Endothelial cell of umbilical vein (primary cell): ENCODE data around the gene ACAD11. TPM values are rescaled to one million over a fixed set of nuclear protein-coding genes. Genes with fewer than 3 reads are reported as not detected.

Experiments used
- BruUV-seq: library from RNA; stranded (reverse); fragments of 400-500 nt; replicated peaks from 2 replicates; lab custom pipeline; 2021; lab: Mats Ljungman, UMichigan
- CTCF ChIA-PET: fragments of 300-600, 350-600 bp; sonication (Branson Sonifier 250); formaldehyde crosslinking; loops from one replicate; lab custom pipeline; 2021; ENCODE audit warnings: antibody characterized with exemption, inconsistent platforms; lab: Charles Lee
- POLR2A ChIA-PET: fragments of 300-600, 350-600 bp; sonication (Branson Sonifier 250); formaldehyde crosslinking; loops from one replicate; lab custom pipeline; 2021; ENCODE audit warnings: antibody characterized with exemption, inconsistent platforms; lab: Charles Lee
- DNase-seq: peaks from one replicate; pipeline ENCODE4 v3.0.0-alpha.2; 2011; ENCODE audit warnings: low read depth, low spot score
- FAIRE-seq: peaks from 2 replicates; lab custom pipeline; 2011; peaks lifted over from hg19 to GRCh38; lab: Jason Lieb, UNC
- H2AFZ ChIP-seq: 2 replicates; pipeline ENCODE4 v1.6.0; 2012; ENCODE audit warnings: low read depth, low read length, control low read depth, inconsistent platforms
- H3K27ac ChIP-seq: 2 replicates; pipeline ENCODE4 v1.5.1; 2011; ENCODE audit warnings: low read depth, mild to moderate bottlenecking, control low read depth, low read length, moderate library complexity; ENCODE audit not compliant: insufficient read depth
- H3K27me3 ChIP-seq, 2 experiments: 2 replicates each; pipeline versions ENCODE4 v1.6.0 to v1.6.1; 2011; ENCODE audit warnings: low read length in 2 of 2, mixed read lengths in 1 of 2; ENCODE audit not compliant: control insufficient read depth in 2 of 2, insufficient read depth in 2 of 2
- H3K36me3 ChIP-seq, 2 experiments: 2 replicates in 1 of 2; 3 replicates in 1 of 2; pipeline ENCODE4 v1.5.1; 2011; ENCODE audit warnings: low read length in 2 of 2, mild to moderate bottlenecking in 1 of 2, moderate library complexity in 1 of 2; ENCODE audit not compliant: control insufficient read depth in 2 of 2, insufficient read depth in 2 of 2; ENCODE audit errors: extremely low read depth in 1 of 2
- H3K4me1 ChIP-seq: 3 replicates; pipeline ENCODE4 v1.5.1; 2011; ENCODE audit warnings: mild to moderate bottlenecking, low read length; ENCODE audit not compliant: control insufficient read depth, insufficient read depth; ENCODE audit errors: extremely low read depth
- H3K4me2 ChIP-seq: 2 replicates; pipeline ENCODE4 v1.6.1; 2011; ENCODE audit warnings: low read length, control low read depth, mixed read lengths; ENCODE audit not compliant: insufficient read depth
- H3K4me3 ChIP-seq, 3 experiments: fragments of 200-600 bp in 1 of 3; sonication (generic), shearing (Covaris generic) in 1 of 3; replicated peaks in 1 of 3; 2 replicates each; pipeline ENCODE4 v1.5.1; 2011 to 2016; ENCODE audit warnings: control low read depth in 3 of 3, low read length in 3 of 3, mild to moderate bottlenecking in 2 of 3, inconsistent platforms in 1 of 3, low read depth in 1 of 3, moderate library complexity in 1 of 3; ENCODE audit not compliant: insufficient read depth in 1 of 3
- H3K79me2 ChIP-seq: 2 replicates; pipeline ENCODE4 v1.6.0; 2012; ENCODE audit warnings: low read length, inconsistent platforms; ENCODE audit not compliant: control insufficient read depth, insufficient read depth
- H3K9ac ChIP-seq: replicated peaks from 2 replicates; pipeline ENCODE3; 2011; ENCODE audit warnings: low read length, control low read depth; ENCODE audit not compliant: insufficient read depth; ENCODE audit errors: extremely low read depth
- H3K9me1 ChIP-seq: replicated peaks from 3 replicates; pipeline ENCODE4 v1.6.0; 2011; ENCODE audit warnings: mild to moderate bottlenecking, low read length; ENCODE audit not compliant: control insufficient read depth, insufficient read depth; ENCODE audit errors: extremely low read depth
- H3K9me3 ChIP-seq: replicated peaks from 2 replicates; pipeline ENCODE4 v1.5.1; 2012; ENCODE audit warnings: low read length, inconsistent platforms; ENCODE audit not compliant: control insufficient read depth, insufficient read depth
- H4K20me1 ChIP-seq: replicated peaks from 2 replicates; pipeline ENCODE3; 2011; ENCODE audit warnings: mild to moderate bottlenecking, low read length; ENCODE audit not compliant: control insufficient read depth, insufficient read depth; ENCODE audit errors: extremely low read depth
- EZH2 ChIP-seq: IDR thresholded peaks from 2 replicates; pipeline ENCODE4 v1.6.1; 2012; ENCODE audit warnings: borderline replicate concordance, low read depth, mild to moderate bottlenecking, moderate library complexity, low read length, inconsistent platforms; ENCODE audit not compliant: severe bottlenecking
- FOS ChIP-seq: IDR thresholded peaks from 2 replicates; pipeline ENCODE4 v1.6.1; 2011; ENCODE audit warnings: mild to moderate bottlenecking, low read length, moderate library complexity, borderline replicate concordance; ENCODE audit not compliant: insufficient read depth
- GATA2 ChIP-seq: IDR thresholded peaks from 2 replicates; pipeline ENCODE4 v1.7.0; 2011; ENCODE audit warnings: low read depth, mild to moderate bottlenecking, moderate library complexity, mixed read lengths, low read length; ENCODE audit not compliant: insufficient read length, insufficient read depth
- JUN ChIP-seq: IDR thresholded peaks from 2 replicates; pipeline ENCODE4 v1.6.1; 2011; ENCODE audit warnings: borderline replicate concordance, low read depth; ENCODE audit not compliant: insufficient read length, insufficient read depth
- MYC ChIP-seq: IDR thresholded peaks from one replicate; pipeline ENCODE4 v1.6.1; 2011; ENCODE audit warnings: mild to moderate bottlenecking, low read depth, low read length
- POLR2A ChIP-seq: IDR thresholded peaks from 2 replicates; pipeline ENCODE4 v1.6.1; 2012; ENCODE audit warnings: low read depth, mild to moderate bottlenecking, control low read depth, low read length
- POLR2AphosphoS5 ChIP-seq: IDR thresholded peaks from 2 replicates; pipeline ENCODE4 v1.6.1; 2012; ENCODE audit warnings: low read depth, mild to moderate bottlenecking, control low read depth, low read length, moderate library complexity; ENCODE audit not compliant: insufficient read depth
- dilution Hi-C: fragments of 300-500 bp; cut with MboI; formaldehyde crosslinking; loops from one replicate; pipeline ENCODE4 v1.15.0; 2019; ENCODE audit warnings: low sequenced_read_pairs; ENCODE audit not compliant: extremely low pct_ligation_motif_present
- intact Hi-C: fragments of 100-400 bp; cut with micrococcal nuclease; formaldehyde crosslinking; loops from one replicate; pipeline ENCODE4 v1.10.0; 2022
- polyA plus RNA-seq, 4 experiments: library from polyadenylated mRNA; depleted of rRNA in 3 of 4; stranded (reverse) in 3 of 4; unstranded in 1 of 4; fragments of >200 nt; gene quantifications; 2 replicates each; pipeline versions ENCODE4 v1.2.1 to v1.2.3, GENCODE V29; 2011 to 2012; ENCODE audit warnings: missing spikeins in 1 of 4
- total RNA-seq: library from RNA; stranded (reverse); gene quantifications from 2 replicates; pipeline ENCODE4 v1.2.3, GENCODE V29; 2021
- TF ChIP-seq, protein P1 (sequence below), 2 donors: IDR thresholded peaks; 1 replicate in 1 of 2; 2 replicates in 1 of 2; pipeline ENCODE4 v1.5.1; 2011; ENCODE audit warnings: low read length in 2 of 2, mild to moderate bottlenecking in 2 of 2, moderate library complexity in 2 of 2, control low read depth in 1 of 2, inconsistent platforms in 1 of 2, low read depth in 1 of 2; ENCODE audit not compliant: insufficient read depth in 1 of 2; ENCODE audit errors: extremely low read depth in 1 of 2
- TF ChIP-seq, protein P2 (sequence below): IDR thresholded peaks from 2 replicates; pipeline ENCODE4 v1.6.1; 2011; ENCODE audit not compliant: insufficient read depth, insufficient read length

Gene ACAD11
- total and polyA plus RNA-seq, 2 donors (not counting 3 experiments of a cell fraction or from before 2014, with no cell fraction given), result 9.6 to 17.9 TPM

DNA sequence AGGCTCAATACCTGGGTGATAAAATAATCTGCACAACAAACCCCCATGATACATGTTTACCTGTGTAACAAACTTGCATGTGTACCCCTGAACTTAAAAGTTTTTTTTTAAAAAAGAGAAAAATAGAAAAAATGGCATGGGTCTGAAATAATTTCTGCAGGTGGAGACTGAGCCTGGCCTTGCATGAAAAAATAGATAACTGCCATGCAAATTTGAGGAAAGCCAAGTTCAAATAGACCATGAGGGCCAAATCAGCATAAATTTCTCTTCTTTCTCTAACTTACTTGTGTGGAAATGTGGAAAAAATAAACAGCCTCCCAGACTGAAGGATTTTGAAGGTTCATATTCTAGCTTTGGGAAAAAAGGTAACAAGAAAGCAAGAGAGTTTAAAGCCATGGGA lies 63.3 kb downstream of the ACAD11 start:
- no peaks in the 10 kb centered on the region for H3K9me3 ChIP-seq
- H3K4me1 ChIP-seq, result peaks cover 40% of the 10 kb centered on the region
- no peak overlapping the region for H3K9ac ChIP-seq
- FAIRE-seq (no peak), DNase-seq (no peak)
- no TSS peak for BruUV-seq
- dilution Hi-C loops (no loop called here), intact Hi-C loops (no loop called here)
- no peak overlapping the region for H3K4me2 ChIP-seq
- H3K36me3 ChIP-seq, result no peaks in the 10 kb centered on the region
- no peaks in the 10 kb centered on the region for H4K20me1 ChIP-seq
- H3K79me2 ChIP-seq, result no peaks in the 10 kb centered on the region
- H3K9me1 ChIP-seq, result no peaks in the 10 kb centered on the region
- ChIA-PET POLR2A (no interaction called here), CTCF (interaction anchor here (4.6 kb wide), 1 partner anchor 45 kb away, joined by 35 read pairs; no protein-coding TSS in a partner anchor)
- TF ChIP-seq EZH2 (no peak), JUN (no peak), MYC (no peak)
- TF ChIP-seq, protein P1, sequence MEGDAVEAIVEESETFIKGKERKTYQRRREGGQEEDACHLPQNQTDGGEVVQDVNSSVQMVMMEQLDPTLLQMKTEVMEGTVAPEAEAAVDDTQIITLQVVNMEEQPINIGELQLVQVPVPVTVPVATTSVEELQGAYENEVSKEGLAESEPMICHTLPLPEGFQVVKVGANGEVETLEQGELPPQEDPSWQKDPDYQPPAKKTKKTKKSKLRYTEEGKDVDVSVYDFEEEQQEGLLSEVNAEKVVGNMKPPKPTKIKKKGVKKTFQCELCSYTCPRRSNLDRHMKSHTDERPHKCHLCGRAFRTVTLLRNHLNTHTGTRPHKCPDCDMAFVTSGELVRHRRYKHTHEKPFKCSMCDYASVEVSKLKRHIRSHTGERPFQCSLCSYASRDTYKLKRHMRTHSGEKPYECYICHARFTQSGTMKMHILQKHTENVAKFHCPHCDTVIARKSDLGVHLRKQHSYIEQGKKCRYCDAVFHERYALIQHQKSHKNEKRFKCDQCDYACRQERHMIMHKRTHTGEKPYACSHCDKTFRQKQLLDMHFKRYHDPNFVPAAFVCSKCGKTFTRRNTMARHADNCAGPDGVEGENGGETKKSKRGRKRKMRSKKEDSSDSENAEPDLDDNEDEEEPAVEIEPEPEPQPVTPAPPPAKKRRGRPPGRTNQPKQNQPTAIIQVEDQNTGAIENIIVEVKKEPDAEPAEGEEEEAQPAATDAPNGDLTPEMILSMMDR (IDR thresholded peaks at IDR 0.05; ENCODE audit: extremely low read depth in 1 of 2, insufficient read depth in 1 of 2, low read depth in 1 of 2, low read length in 2 of 2), result no peak
- TF ChIP-seq, protein P2, sequence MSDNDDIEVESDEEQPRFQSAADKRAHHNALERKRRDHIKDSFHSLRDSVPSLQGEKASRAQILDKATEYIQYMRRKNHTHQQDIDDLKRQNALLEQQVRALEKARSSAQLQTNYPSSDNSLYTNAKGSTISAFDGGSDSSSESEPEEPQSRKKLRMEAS, result no peak
- H3K27ac ChIP-seq, result no peak overlapping the region
- H2AFZ ChIP-seq, result no peak overlapping the region
- H3K27me3 ChIP-seq, result no peaks in the 10 kb centered on the region
- no peak overlapping the region for H3K4me3 ChIP-seq

DNA sequence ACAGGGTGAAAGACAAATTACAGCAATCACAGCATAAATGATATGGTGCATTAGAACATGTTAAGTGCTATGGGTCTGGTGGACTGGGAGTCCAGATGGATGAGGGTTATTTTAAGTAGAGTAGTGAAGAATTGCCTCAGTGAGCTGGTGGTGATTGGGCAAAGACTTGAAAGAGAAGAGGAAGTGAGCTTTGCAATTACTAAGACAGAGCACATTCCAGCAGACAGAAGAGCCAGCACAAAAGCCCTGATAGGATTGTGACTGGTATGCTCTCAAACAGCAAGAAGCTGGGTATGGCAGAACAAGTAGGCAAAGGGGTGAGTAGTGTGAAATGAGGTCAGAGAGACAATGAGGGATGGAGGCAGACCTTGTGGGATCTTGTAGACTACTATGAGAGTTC lies 64.6 kb downstream of the ACAD11 start:
- peak overlapping the region; percentile 66 for H3K4me2 ChIP-seq
- H3K4me1 ChIP-seq, result peaks cover 40% of the 10 kb centered on the region
- no peak overlapping the region for H3K4me3 ChIP-seq
- H3K79me2 ChIP-seq, result no peaks in the 10 kb centered on the region
- H3K36me3 ChIP-seq, result no peaks in the 10 kb centered on the region
- peak overlapping the region; percentile 90 for H3K27ac ChIP-seq
- DNase-seq (peak; percentile 65), FAIRE-seq (peak; percentile 37)
- peak overlapping the region; percentile 3 for H2AFZ ChIP-seq
- H3K27me3 ChIP-seq, result no peaks in the 10 kb centered on the region
- peak overlapping the region; percentile 16 for H3K9ac ChIP-seq
- intact Hi-C loops (loop anchor here (2.0 kb wide), 2 partner anchors 48 to 52 kb away; no protein-coding TSS in a partner anchor), dilution Hi-C loops (no loop called here)
- H3K9me1 ChIP-seq, result no peaks in the 10 kb centered on the region
- CTCF ChIA-PET, result interaction anchor here (0.8 to 4.6 kb wide), 9 partner anchors 8 to 61 kb away, joined by 3 to 35 read pairs (median 3); no protein-coding TSS in a partner anchor
- TF ChIP-seq POLR2A (no peak), JUN (no peak), EZH2 (no peak), POLR2AphosphoS5 (no peak), GATA2 (peak; percentile 34), FOS (no peak)
- no peaks in the 10 kb centered on the region for H3K9me3 ChIP-seq
- no peaks in the 10 kb centered on the region for H4K20me1 ChIP-seq
- POLR2A ChIA-PET, result no interaction called here
- BruUV-seq, result no TSS peak
